Tibial nerve (tissue), 4 donors: ENCODE results near the gene MRPS18C. TPM values are rescaled to one million over a fixed set of nuclear protein-coding genes. Genes with fewer than 3 reads are reported as not detected.

ENCODE experiments used
- DNase-seq, 2 donors: peaks; one replicate each; pipeline ENCODE4 v3.0.0-alpha.2; 2019; ENCODE audit warnings: low spot score in 2 of 2
- H3K27ac ChIP-seq, 4 donors: fragments of 200-600 bp; sonication (generic) in 3 of 4; one replicate each; pipeline ENCODE4 v1.5.1; 2017 to 2019; ENCODE audit warnings: mild to moderate bottlenecking in 1 of 4
- H3K27me3 ChIP-seq, 2 donors: fragments of 200-600 bp; sonication (generic) in 1 of 2; one replicate each; pipeline versions ENCODE4 v1.5.1 to v1.6.0; 2017 to 2019
- H3K36me3 ChIP-seq, 3 donors: fragments of 200-600 bp; sonication (generic); one replicate each; pipeline ENCODE4 v1.5.1; 2018 to 2019
- H3K4me1 ChIP-seq, 4 donors: fragments of 200-600 bp; sonication (generic) in 3 of 4; one replicate each; pipeline ENCODE4 v1.5.1; 2017 to 2019
- H3K4me3 ChIP-seq, 4 donors: fragments of 200-600 bp; sonication (generic) in 3 of 4; one replicate each; pipeline ENCODE4 v1.5.1; 2017 to 2019; ENCODE audit warnings: mild to moderate bottlenecking in 1 of 4, moderate library complexity in 1 of 4
- H3K9me3 ChIP-seq, 4 donors: fragments of 200-600 bp; sonication (generic) in 3 of 4; one replicate each; pipeline ENCODE4 v1.5.1; 2017 to 2019
- EP300 ChIP-seq, 2 donors: sonication (generic); formaldehyde crosslinking; IDR thresholded peaks; one replicate each; pipeline ENCODE4 v1.6.1; 2017; ENCODE audit warnings: antibody characterized with exemption in 2 of 2, mild to moderate bottlenecking in 1 of 2
- POLR2A ChIP-seq, 2 donors: fragments of 450-650 bp; IDR thresholded peaks; one replicate each; pipeline ENCODE4 v1.6.1; 2017; ENCODE audit warnings: antibody characterized with exemption in 2 of 2, mild to moderate bottlenecking in 2 of 2, moderate library complexity in 2 of 2
- WGBS, 2 donors: methylation state at CpG; one replicate each; pipeline ENCODE4 v1.1.5; 2018; 5-methylcytosine and 5-hydroxymethylcytosine counted together
- total RNA-seq, 4 donors: library from RNA; depleted of rRNA; stranded (reverse); fragments of >200 nt; gene quantifications; one replicate each; pipeline ENCODE4 v1.1.0, GENCODE V29; 2016
- TF ChIP-seq, protein P1 (sequence below), 5 experiments: fragments of 200-600 bp in 3 of 5; fragments of 450-650 bp in 2 of 5; sonication (generic) in 3 of 5; IDR thresholded peaks; one replicate each; pipeline ENCODE4 v1.5.1; 2016 to 2019; ENCODE audit warnings: antibody characterized with exemption in 5 of 5, mild to moderate bottlenecking in 3 of 5, moderate library complexity in 2 of 5

MRPS18C gene
- total RNA-seq, 4 donors from 2014 or later: 10.6 to 18.8 (median 15.5) TPM

DNA sequence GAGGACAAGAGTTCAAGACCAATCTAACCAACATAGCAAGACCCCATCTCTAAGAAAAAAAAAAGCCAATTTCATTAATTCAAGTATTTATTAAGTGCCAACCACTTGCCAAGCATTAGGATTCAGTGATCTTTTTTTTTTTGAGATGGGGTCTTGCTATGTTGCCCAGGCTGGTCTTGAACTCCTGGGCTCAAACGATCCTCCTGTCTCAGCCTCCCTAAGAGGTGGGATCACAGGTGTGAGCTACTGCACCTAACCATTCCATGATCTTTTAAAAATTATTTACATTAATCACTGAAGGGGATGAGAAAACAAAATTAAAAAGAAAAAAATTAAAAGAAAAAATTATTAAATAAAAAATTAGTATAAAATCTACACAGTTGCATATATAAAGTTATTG is 24.7 kb upstream of the MRPS18C start:
- Histone ChIP-seq H3K27ac (no peak overlapping the region), H3K4me1 (no peaks in the 10 kb centered on the region), H3K27me3 (no peaks in the 10 kb centered on the region), H3K9me3 (no peaks in the 10 kb centered on the region), H3K36me3 (peaks cover 0 to 62% (median 0%) of the 10 kb centered on the region in 3 donors), H3K4me3 (no peak overlapping the region)
- WGBS, 2 donors: 97% methylated on average over 1 of the region's 1 CpG
- TF ChIP-seq EP300 (IDR thresholded peaks at IDR 0.05): no peak
- TF ChIP-seq, protein P1, sequence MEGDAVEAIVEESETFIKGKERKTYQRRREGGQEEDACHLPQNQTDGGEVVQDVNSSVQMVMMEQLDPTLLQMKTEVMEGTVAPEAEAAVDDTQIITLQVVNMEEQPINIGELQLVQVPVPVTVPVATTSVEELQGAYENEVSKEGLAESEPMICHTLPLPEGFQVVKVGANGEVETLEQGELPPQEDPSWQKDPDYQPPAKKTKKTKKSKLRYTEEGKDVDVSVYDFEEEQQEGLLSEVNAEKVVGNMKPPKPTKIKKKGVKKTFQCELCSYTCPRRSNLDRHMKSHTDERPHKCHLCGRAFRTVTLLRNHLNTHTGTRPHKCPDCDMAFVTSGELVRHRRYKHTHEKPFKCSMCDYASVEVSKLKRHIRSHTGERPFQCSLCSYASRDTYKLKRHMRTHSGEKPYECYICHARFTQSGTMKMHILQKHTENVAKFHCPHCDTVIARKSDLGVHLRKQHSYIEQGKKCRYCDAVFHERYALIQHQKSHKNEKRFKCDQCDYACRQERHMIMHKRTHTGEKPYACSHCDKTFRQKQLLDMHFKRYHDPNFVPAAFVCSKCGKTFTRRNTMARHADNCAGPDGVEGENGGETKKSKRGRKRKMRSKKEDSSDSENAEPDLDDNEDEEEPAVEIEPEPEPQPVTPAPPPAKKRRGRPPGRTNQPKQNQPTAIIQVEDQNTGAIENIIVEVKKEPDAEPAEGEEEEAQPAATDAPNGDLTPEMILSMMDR (IDR thresholded peaks at IDR 0.05): no peak
- TF ChIP-seq POLR2A (IDR thresholded peaks at IDR 0.05): no peak
- no peak for DNase-seq

DNA sequence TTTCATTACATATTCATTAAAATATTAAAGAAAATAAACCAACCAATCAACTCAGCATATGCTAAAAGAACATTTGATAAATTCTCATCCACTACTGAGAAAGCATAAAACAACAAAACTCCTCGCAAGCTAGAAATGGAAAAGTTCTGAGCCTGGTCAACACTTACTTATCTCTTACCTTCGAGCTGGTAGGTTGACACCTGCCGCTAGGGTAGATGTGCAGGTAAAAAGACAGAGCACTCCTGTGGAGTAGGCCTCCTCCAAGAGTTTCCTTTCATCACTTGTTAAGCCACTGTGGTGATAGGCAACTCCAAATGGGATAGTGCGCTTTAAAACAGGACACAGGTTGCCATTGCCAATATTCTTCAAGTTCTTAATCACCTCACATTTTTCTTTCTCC is 19.2 kb upstream of the MRPS18C start:
- H3K36me3 ChIP-seq: peaks cover 0 to 58% (median 0%) of the 10 kb centered on the region in 3 donors
- WGBS, 2 donors: 92 to 94% methylated on average over 4 of the region's 4 CpGs
- no peaks in the 10 kb centered on the region for H3K9me3 ChIP-seq
- DNase-seq: no peak
- H3K4me3 ChIP-seq: no peak overlapping the region
- TF ChIP-seq POLR2A (IDR thresholded peaks at IDR 0.05) (no peak), EP300 (IDR thresholded peaks at IDR 0.05) (no peak)
- TF ChIP-seq, protein P1 (IDR thresholded peaks at IDR 0.05): no peak
- no peak overlapping the region for H3K27ac ChIP-seq
- no peaks in the 10 kb centered on the region for H3K4me1 ChIP-seq
- no peaks in the 10 kb centered on the region for H3K27me3 ChIP-seq

- Histone ChIP-seq H3K4me3 (no peak overlapping the region), H3K4me1 (no peaks in the 10 kb centered on the region), H3K36me3 (peaks cover 0 to 71% (median 0%) of the 10 kb centered on the region in 3 donors), H3K9me3 (no peaks in the 10 kb centered on the region), H3K27ac (no peak overlapping the region), H3K27me3 (no peaks in the 10 kb centered on the region)
- no peak for DNase-seq
- TF ChIP-seq EP300 (IDR thresholded peaks at IDR 0.05) (no peak), POLR2A (IDR thresholded peaks at IDR 0.05) (no peak)
- TF ChIP-seq, protein P1 (IDR thresholded peaks at IDR 0.05): no peak
Measured at GRCh38 chr4:83438719-83439118, 17.1 kb upstream of the MRPS18C start.

- no peak for DNase-seq
- WGBS, 2 donors: 77 to 88% methylated on average over 1 of the region's 1 CpG
- peaks cover 0 to 79% (median 0%) of the 10 kb centered on the region in 3 donors for H3K36me3 ChIP-seq
- no peak overlapping the region for H3K27ac ChIP-seq
- no peak overlapping the region for H3K4me3 ChIP-seq
- no peak for TF ChIP-seq EP300 (IDR thresholded peaks at IDR 0.05)
- TF ChIP-seq, protein P1 (IDR thresholded peaks at IDR 0.05): no peak
- H3K27me3 ChIP-seq: no peaks in the 10 kb centered on the region
- H3K4me1 ChIP-seq: no peaks in the 10 kb centered on the region
- no peaks in the 10 kb centered on the region for H3K9me3 ChIP-seq
Measured at GRCh38 chr4:83440148-83440814, 15.6 kb upstream of the MRPS18C start.

DNA sequence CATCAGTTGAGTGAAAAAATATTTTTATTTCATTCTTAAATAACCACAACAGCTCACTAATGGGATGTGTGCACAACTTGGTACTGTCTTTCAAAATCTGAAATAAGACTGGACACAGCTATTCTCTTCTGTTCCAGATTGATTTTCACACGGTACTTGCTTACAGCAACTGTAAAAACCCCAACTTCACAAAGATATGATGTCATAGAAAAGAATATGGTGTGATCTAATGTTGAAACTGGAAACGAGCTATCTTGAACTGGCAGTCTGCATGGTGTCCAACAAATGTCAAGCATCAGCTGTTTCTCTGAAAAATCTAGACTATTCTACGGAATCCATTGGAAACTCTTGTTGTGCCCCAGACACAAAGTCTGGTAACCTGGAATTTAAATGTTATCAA is 15.0 kb upstream of the MRPS18C start:
- Histone ChIP-seq H3K36me3 (peaks cover 0 to 82% (median 0%) of the 10 kb centered on the region in 3 donors), H3K9me3 (no peaks in the 10 kb centered on the region), H3K27me3 (no peaks in the 10 kb centered on the region), H3K4me1 (no peaks in the 10 kb centered on the region), H3K27ac (no peak overlapping the region), H3K4me3 (no peak overlapping the region)
- no peak for DNase-seq
- 80 to 87% methylated on average over 3 of the region's 3 CpGs for WGBS, 2 donors
- no peak for TF ChIP-seq POLR2A (IDR thresholded peaks at IDR 0.05)
- TF ChIP-seq EP300 (IDR thresholded peaks at IDR 0.05): no peak
- TF ChIP-seq, protein P1 (IDR thresholded peaks at IDR 0.05): no peak
